NCI-H2227 (cell line): Measurements from ENCODE around the gene DNM3.
"Not testable (repeated sequence)": the region's sequence is repeated elsewhere in the genome, so short reads cannot be mapped to it uniquely, and the experiment has no call there.

Source experiments
- DNase-seq: peaks from one replicate; lab custom pipeline; 2025; ENCODE audit not compliant: unreplicated experiment; lab: John Stamatoyannopoulos, UW

Gene DNM3

DNA sequence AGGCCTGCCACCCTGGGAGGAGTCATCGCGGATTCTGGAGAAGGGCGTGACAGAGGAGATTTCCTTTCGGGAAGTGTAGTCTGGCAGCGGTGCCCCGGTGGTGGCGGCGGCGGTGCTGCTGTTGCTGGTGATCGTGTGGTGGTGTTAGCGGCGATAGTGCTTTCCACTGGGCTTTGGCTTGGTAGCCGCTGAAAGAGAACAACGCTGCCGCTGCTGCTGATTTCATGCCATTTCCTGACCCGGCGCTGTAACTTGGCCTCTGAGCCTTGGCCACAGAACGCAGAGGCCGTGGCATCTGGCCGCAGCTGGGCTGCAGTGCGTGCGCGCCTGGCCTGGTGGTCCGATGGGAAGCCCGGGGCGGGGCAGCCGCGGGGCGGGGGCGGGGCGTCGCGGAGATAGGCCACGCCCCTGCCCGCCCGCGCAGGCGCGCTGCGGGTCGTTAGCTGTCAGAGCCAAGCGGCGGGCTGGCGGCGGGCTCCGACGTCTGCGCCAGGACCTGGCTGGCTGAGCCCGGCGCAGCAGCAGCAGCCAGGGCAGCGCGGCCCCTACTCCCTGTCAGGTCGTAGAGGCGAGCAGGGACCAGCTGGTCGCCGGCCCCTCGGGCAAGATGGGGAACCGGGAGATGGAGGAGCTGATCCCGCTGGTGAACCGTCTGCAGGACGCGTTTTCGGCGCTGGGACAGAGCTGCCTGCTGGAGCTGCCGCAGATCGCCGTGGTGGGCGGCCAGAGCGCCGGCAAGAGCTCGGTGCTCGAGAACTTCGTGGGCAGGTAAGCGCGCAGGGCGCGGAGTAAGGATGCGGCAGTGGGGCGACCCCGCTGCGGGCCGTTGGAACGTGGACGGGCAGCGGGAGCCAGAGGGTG, at the start of gene DNM3:
Gene DNM3, plus strand, starts transcription at position 449 of the 861 bp plus-strand sequence. Its CDS starts 159 bp downstream, at position 608.
- DNase-seq: peak; percentile 81

- no peak for DNase-seq
Measured at GRCh38 chr1:171792656-171793369, 48.5 kb upstream of the DNM3 start.

- DNase-seq: no peak
Measured at GRCh38 chr1:171793636-171794035, 47.7 kb upstream of the DNM3 start.

GRCh38 chr1:171794085-171794484, 47.2 kb upstream of the DNM3 start:
- DNase-seq: no peak

- DNase-seq: no peak
Measured at GRCh38 chr1:171796592-171796991, 44.7 kb upstream of the DNM3 start.

GRCh38 chr1:171798311-171798710, 43.0 kb upstream of the DNM3 start:
- no peak for DNase-seq

- no peak for DNase-seq
Measured at GRCh38 chr1:171798765-171799164, 42.5 kb upstream of the DNM3 start.

GRCh38 chr1:171799166-171799565, 42.1 kb upstream of the DNM3 start:
- no peak for DNase-seq

DNA sequence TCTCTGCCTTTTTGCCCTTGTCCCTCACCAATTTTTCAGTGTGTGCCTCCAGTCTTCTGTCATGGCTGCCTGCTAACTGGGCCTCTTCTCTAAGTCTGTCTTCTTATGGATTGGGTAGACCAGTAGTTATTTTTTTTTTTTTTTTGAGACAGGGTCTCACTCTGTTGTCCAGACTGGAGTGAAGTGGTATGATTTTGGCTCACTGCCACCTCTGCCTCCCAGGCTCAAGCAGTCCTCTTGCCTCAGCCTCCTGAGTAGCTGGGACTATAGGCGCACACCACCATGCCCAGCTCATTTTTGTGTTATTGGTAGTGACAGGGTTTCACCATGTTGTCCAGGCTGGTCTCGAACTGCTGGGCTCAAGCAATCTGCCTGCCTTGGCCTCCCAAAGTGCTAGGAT, 41.6 kb upstream of the DNM3 start:
- not testable (repeated sequence) for DNase-seq

- DNase-seq: no peak
Measured at GRCh38 chr1:171800342-171800741, 41.0 kb upstream of the DNM3 start.

- no peak for DNase-seq
Measured at GRCh38 chr1:171800851-171801250, 40.4 kb upstream of the DNM3 start.

GRCh38 chr1:171801487-171801891, 39.8 kb upstream of the DNM3 start:
- DNase-seq: peak; percentile 72

GRCh38 chr1:171802207-171802606, 39.1 kb upstream of the DNM3 start:
- DNase-seq: no peak

DNA sequence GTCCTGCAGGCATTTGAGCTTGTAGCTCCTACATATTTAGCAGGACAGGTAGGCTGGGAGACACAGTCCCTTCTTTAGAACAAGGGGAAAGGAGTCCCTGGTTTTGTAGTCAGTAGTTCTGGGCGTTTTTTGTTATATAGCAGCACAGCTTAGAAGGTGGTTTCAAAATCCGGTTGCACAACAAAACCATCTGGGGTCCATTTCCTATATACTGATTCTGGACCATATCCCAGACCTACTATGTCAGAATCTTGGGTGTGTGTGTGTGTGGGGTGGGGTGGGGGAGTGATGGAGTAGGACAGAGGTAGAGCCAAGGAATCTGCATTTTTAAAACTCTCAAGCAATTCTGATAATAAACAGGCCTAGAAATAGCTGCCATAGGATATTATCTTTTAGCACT, 38.3 kb upstream of the DNM3 start:
- no peak for DNase-seq

DNA sequence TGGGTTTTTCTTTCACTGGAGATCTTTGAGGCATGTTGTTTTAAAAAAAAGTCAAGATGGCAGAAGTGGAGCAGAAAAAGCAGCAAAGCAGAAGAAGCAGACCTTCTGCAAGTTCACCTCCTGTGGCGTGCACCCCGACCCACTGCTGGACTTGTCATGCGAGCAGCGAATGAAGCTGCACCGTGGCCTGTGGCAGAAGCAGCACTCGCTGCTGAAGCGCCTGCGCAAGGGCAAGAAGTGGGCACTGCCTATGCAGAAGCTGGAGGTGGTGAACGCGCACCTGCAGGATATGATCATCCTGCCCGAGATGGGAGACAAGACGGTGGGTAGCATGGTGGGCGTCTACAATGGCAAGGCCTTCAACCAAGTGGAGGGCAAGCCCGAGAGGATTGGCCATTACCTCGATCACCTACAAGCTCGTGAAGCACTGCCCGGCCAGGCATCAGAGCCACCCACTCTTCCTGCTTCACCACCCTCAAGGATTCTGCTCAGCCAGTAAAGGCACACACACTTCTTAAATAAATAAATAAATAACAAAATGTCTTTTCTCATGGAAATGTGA, 37.8 kb upstream of the DNM3 start:
- DNase-seq: no peak

DNA sequence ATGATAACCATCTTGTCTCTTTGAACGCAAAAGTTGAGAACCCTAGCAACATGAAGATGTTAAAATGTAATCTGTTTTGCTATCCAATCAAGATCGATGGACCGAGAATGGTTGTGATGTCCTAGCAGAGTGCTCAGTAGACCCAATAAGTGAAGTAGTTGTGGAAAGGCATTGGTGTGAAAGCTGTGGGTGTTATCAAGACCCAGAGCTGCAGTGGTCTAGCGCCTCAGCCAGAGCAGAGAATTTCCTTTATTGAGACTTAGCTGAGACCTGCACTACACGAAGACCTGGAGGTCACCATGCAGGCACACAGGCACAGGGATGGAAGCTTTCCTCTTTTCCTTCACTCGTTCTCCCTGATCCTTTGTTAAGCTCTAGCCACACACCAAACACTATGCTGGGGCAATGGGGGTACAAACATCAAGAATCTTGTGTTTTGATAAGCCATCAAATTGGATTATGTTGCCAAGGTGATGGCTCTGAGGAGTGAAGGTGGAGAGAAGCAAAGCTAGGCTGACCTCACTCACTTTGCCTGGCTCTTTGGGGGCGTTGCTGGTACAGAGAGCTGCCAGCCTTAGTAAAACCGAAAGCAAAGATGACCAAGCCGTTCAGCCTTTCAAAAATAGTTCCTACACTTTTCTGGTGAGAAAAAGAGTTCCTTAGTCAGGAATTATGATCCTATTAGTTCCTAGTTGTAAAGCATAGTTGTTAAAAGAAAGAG, 35.7 kb upstream of the DNM3 start:
- DNase-seq: peak; percentile 17

DNA sequence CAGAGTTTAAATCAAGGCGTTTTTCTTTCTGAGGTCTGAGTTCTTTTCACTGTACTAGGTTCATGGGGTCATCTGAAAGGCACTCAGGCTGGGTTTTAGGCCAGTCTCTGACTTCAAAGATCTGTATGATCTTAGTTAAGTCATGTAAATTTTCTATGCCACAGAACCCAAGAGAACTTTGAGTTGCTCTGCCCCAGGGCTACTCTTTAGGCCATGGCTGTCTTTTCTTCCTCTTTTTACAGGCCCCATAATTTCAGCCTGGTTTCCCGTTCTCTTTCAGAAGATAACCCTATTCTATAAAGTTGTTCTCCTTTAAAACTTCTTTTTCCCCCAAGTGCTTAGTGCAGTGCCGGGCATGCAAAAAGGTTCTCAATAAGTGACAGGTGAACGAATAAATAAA, 33.7 kb upstream of the DNM3 start:
- DNase-seq: no peak

DNA sequence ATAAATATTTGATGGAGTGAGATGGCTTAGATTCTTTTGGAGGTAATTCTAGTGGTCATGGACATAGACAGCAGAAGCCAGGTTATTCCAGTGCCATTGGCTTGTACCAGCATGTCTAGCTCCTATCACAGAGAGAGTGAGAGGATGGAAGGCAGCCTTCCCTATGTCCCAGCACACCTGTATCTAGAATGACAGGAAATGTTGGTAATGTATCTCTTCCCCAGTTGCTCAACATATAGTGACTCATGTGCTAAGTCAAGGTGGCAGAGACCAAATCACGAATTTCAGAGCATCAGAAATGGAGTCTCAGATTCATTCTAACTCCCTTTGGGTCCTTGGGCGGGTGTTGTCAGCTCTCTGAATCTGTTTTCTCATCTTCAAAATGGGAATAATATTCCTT, 31.5 kb upstream of the DNM3 start:
- DNase-seq: no peak

DNA sequence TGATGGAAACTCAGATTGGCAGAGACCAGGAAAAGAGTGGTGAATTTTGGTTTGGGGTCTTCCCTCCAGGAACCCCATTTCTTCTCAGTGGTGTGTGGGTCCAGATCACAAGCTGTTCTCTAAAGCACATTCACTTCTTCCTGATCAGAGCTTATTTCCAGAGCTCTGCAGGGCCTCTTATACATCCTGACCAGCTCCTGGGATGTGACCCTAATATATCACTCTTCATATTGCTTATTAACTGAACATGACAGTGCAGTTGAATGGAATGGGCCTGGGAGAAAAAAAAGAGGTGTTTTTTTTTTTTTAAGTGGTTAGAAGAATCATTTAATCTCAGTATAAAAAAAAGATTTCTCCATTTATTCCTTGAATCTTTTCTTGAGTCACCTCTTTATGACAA, 29.6 kb upstream of the DNM3 start:
- DNase-seq: no peak

DNA sequence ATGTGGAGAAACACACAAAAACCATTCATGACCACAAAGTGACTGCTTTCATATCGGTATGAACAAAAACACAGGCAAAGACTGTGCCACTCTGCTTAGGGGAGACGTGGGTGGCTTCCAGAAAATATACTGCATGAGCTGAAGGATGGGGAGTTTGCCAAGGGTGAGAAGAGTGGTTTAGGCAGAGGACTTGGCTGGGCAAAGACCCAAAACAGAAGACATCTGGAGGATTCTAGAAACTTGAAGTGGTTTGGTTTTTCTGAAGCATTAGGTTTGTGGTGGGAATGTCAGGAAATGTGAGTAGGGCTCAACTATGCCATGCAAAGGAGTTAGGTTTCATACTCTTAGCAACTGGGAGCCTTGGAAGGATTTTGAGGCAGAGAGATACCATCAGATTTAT, 26.6 kb upstream of the DNM3 start:
- no peak for DNase-seq

DNA sequence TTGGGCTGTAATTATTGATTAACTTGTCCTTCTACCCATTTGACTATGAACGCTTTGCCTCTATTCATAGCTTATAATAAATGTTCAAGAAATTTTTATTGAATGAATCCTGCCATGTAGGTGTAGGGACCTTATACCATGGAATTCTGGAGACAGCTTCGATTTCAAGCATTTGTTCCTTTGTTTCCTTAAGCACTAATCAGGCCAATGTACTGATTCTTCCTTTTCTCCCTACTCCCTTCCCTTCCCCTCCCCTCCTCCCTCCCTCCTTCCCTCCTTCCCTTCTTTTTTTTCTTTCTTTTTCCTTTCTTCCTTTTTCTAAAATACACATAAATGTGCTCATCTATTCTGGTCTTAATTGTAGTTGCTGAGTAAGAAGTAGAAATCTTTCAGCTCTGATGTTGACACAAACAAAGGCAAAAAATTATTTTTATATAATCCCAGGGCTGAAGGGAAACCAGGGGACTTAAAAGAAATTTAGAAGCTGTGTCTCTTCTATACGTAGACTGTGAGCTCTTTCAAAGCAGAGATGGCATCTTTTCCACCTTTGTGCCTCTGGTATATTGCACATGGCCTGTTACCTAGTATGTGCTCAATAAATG, 24.9 kb upstream of the DNM3 start:
- DNase-seq: no peak
